K562 (cell line): ENCODE results near the gene TTC32.

ENCODE experiments used
- ATF7 ChIP-seq: fragments of 450-650 bp; IDR thresholded peaks from 2 replicates; pipeline ENCODE4 v1.7.1; 2014; ENCODE audit warnings: mild to moderate bottlenecking, moderate library complexity
- MXI1 ChIP-seq: IDR thresholded peaks from 2 replicates; pipeline ENCODE4 v1.6.1; 2011; ENCODE audit warnings: low read depth, mild to moderate bottlenecking, improper control_type of control experiment, low read length
- TAF1 ChIP-seq: IDR thresholded peaks from 2 replicates; pipeline ENCODE4 v1.6.1; 2011; ENCODE audit warnings: mild to moderate bottlenecking, low read length, moderate library complexity; ENCODE audit not compliant: insufficient read depth, control insufficient read depth, severe bottlenecking; ENCODE audit errors: extremely low read depth

GRCh38 chr2:19944205-19944845 is 42.5 kb upstream of the TTC32 start:
- no peak for TF ChIP-seq MXI1
- TF ChIP-seq ATF7 = no peak
- no peak for TF ChIP-seq TAF1
